ENCODE results near the gene CLEC3A.
"Not testable (repeated sequence)": the region's sequence is repeated elsewhere in the genome, so short reads cannot be mapped to it uniquely, and the experiment has no call there.

Gene CLEC3A

GRCh38 chr16:78024159-78024558 is 1.8 kb downstream of the CLEC3A start:
- no peak overlapping the region for H3K4me3 ChIP-seq
- no peak overlapping the region for H3K27ac ChIP-seq

DNA sequence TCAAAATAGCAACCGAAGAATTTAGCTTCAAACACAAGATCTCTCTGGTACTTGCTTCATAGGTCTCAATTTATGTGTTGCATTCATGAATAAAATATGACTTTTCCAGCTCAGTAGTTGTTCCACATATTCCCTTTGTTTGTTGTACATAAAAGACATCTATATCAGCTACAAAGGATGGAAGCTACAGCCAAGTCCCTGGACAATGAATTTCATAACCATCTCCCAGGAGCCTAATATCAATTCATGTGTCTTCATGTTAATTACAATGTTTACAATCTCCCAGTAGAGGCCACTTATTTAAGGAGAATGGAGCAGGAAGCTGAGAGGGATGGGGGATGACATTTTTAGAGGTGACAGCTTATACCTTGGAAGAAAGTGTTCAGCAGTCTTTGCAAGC is 3.3 kb downstream of the CLEC3A start:
- Histone ChIP-seq H3K4me3 (no peak overlapping the region), H3K27ac (no peak overlapping the region)

- no peak overlapping the region for H3K4me3 ChIP-seq
- H3K27ac ChIP-seq: no peak overlapping the region
Observed at GRCh38 chr16:78028018-78028417, 5.7 kb downstream of the CLEC3A start.

DNA sequence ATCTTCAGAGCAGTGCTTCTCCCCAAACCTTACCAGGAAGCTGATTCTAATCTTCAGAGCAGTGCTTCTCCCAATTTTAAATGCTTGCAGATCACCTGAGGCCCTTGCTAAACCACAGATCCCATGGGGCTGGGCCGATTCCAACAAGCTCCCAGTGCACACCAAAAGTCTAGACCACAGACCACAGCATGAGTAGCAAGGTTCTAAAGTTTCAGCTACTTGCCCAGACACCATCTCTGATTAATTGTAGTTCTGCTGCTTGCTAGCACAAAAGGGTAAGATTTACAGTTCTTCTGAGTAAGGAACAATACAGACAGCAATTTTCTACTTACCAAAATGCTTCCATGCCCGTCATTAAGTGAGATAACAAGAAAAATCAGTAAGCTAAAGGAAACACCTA is 12.2 kb downstream of the CLEC3A start:
- H3K27ac ChIP-seq: peak overlapping the region in 2 of 21 experiments; percentile 8 to 47
- H3K4me3 ChIP-seq: no peak overlapping the region

GRCh38 chr16:78035012-78035411 is 12.7 kb downstream of the CLEC3A start:
- Histone ChIP-seq H3K27ac (peak overlapping the region in 2 of 21 experiments; percentile 8 to 47), H3K4me3 (no peak overlapping the region)

- Histone ChIP-seq H3K27ac (no peak overlapping the region), H3K4me3 (no peak overlapping the region)
Observed at GRCh38 chr16:78040396-78040795, 18.0 kb downstream of the CLEC3A start.

DNA sequence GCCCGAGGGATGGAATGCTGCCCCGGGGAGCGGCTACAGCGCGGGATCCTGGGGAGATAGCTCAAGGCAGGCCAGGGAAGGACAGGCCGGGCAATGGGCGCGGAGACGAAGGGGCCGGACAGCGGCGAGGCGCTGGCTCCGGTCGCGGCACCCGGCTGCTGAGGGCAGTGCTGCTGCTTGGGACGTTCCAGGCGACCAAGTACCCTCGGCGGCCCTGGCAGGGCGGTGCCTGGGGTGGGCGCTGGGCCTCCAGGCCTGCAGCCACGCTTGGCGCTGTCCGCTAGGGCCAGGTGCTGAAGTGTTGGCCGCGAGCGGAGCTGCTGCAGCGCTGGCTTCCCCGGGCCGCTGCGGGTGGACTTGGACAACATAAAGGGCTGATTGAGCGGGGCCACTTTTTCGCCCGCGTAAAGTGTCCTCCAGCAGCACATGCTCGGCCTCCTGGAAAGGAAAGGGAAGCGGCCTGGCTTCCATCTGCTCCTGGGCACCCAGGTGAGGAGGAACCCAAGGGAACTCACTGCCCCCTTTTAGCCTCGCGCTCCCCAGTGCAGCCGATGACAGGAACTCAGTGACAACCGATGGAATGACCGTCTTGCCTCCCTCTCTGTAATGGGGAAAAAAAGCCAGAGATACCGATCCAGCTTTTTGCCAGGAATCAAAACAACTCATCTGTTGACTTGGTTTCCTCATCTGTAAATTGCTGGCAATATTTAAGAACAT is 23.7 kb downstream of the CLEC3A start:
- Histone ChIP-seq H3K4me3 (no peak overlapping the region), H3K27ac (no peak overlapping the region)

GRCh38 chr16:78048319-78048718 is 26.0 kb downstream of the CLEC3A start:
- Histone ChIP-seq H3K27ac (no peak overlapping the region), H3K4me3 (no peak overlapping the region)

- H3K27ac ChIP-seq: no peak overlapping the region
- no peak overlapping the region for H3K4me3 ChIP-seq
Observed at GRCh38 chr16:78050734-78051400, 28.5 kb downstream of the CLEC3A start.

DNA sequence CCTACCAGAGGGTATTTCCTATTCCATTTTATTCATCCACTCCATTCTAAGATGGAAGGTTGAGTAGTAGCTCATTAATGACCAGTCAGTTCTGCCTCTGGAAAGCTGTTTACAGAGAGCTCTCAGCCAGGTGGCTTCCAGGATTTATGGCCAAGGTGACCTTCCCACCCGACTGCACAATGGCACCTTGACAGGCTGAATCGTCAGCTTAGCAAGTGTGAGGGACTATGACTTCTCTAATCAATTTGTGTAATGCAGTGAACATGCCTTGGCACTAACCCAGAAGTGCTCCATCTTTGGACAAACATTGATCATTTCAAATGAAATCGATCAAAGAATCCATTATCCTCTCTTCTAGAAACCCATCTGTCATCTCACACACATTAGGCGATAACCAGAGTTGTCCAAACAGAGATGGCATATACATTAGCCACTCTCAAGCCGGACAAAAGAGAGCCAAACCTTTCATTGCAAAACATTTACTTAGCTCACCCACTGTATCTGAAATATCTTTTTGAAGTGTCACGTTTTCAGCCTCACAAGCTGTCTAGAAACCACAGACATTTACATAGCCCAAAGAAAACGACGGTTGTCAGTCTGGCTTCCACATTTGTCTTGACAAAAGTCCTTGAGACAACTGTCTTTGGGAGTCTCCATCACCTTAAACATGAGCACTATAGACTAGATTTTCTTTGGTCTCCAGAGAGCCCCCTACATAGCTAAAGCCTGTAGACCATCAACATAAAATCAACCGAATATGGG is 35.6 kb downstream of the CLEC3A start:
- H3K27ac ChIP-seq: no peak overlapping the region
- no peak overlapping the region for H3K4me3 ChIP-seq

- not testable (repeated sequence) for H3K4me3 ChIP-seq, H3K27ac ChIP-seq
Observed at GRCh38 chr16:78059806-78060205, 37.5 kb downstream of the CLEC3A start.

GRCh38 chr16:78060295-78060694 is 37.9 kb downstream of the CLEC3A start:
- Histone ChIP-seq H3K27ac (no peak overlapping the region), H3K4me3 (no peak overlapping the region)

DNA sequence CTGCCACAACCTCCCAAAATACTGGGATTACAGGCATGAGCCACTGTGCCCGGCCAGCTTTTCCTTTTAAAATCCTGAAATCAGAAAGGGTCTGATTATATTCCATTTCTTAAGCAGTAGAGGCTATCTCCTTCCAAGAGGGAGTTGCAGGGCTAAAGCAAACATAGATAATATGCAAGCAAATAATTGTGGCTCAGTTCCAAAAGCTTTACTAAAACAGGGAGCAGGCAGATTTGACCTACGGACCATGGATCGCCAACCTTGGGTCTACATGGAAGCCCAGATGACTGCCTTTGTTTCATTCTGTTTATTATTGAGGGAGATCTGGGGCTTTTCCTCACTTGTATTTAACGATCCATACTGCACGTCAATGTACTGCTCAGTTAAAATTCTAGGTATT is 38.5 kb downstream of the CLEC3A start:
- no peak overlapping the region for H3K27ac ChIP-seq
- H3K4me3 ChIP-seq: no peak overlapping the region

DNA sequence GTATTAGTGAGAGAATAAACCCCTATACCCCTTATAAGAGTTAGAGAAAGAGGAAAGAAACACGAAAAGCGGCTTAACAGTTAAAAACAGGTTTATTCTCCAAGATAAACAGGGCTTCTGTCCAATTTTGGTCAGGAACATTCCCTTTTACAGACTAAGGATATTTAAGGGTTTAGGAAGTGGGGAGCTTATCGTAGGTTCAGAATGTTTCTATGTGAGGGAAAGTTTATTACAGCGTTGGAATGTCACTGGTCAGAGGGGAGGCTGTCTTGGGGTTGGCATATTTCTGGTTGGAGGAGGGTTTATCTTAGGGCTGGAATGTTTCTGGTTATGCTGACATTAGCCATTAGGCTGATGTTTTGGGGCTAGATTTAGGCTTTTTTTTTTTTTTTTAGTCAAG is 43.0 kb downstream of the CLEC3A start:
- H3K27ac ChIP-seq: no peak overlapping the region
- H3K4me3 ChIP-seq: no peak overlapping the region

DNA sequence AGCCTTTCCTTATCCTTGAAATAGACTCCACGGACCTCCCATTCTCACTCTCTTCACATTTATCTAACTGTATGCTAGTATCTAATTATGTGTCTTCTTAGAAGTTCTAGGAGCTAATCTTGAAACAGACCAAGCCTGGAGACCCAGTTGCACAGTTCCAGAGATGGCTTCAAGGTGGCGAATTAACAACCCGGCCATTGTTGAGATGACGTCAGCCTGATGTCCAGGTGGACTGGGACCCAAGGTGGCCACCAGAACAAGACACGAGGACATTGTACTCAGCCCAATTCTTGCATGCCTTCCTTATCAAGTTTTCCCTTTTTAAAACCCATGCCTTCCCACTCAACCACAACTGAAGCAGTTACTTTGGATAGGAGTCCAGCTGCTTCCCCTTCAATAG is 47.6 kb downstream of the CLEC3A start:
- Histone ChIP-seq H3K27ac (no peak overlapping the region), H3K4me3 (no peak overlapping the region)

DNA sequence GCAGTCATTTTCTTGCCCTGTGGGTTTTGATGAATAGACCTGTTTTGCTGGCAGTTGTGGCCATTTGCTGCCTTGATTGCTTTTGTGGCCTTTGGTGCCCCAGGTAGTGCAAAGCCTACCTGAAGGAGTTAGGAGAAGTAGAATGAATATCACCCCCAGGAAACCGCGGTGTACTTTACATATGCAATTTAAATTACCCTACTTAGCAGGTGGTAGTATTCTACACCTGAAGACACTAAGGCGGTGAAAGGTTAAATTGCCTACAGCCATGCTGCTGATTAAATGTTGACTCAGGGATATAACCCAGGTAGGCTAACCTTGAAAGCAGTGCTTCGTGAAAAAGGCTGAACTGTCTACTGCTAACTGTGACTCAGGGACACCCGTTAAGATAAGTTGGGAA is 49.9 kb downstream of the CLEC3A start:
- H3K4me3 ChIP-seq: no peak overlapping the region
- H3K27ac ChIP-seq: no peak overlapping the region

GRCh38 chr16:78075800-78076199 is 53.5 kb downstream of the CLEC3A start:
- H3K4me3 ChIP-seq: no peak overlapping the region
- no peak overlapping the region for H3K27ac ChIP-seq

DNA sequence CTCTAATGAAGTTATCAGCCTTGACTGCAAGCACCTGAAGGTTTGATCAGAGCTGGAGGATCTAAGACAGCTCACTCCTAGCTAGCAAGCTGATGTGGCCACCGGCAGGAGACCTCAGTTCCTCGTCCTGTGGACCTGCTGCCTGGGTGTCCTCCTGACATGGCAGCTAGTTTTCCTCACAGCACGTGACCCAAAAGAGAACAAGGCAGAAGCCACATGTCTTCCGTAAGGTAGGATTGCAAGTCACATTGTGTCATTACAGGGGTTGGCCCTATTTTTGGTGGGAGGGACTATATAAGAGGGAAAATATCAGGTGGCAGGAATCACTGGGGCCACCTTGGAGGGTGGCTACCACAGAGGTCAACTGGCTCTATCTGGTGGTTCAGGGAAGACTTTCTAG is 59.0 kb downstream of the CLEC3A start:
- Histone ChIP-seq H3K27ac (no peak overlapping the region), H3K4me3 (no peak overlapping the region)
